Epithelial cell of proximal tubule (primary cell): ENCODE data around the gene ACSF3. TPM values are rescaled to one million over a fixed set of nuclear protein-coding genes. Genes with fewer than 3 reads are reported as not detected.
A peak's percentile ranks its signal among the peaks of the same experiment; 100 is the strongest.

ENCODE experiments used
- DNase-seq: peaks from one replicate; pipeline ENCODE4 v3.0.0-alpha.2; 2011; ENCODE audit warnings: low read depth
- H3K4me3 ChIP-seq: 2 replicates; pipeline ENCODE4 v1.5.1; 2011; ENCODE audit warnings: low read depth, mild to moderate bottlenecking, low read length
- total RNA-seq: library from RNA; depleted of rRNA; stranded (reverse); fragments of >200 nt; gene quantifications from 2 replicates; pipeline ENCODE4 v1.2.3, GENCODE V29; 2015
- TF ChIP-seq, protein P1 (sequence below): conservative IDR thresholded peaks from 2 replicates; pipeline ENCODE4 v1.5.1; 2012; ENCODE audit warnings: low read depth, mild to moderate bottlenecking, low read length

ACSF3 gene
- total RNA-seq, 1 donor from 2014 or later, result 16.5 TPM

DNA sequence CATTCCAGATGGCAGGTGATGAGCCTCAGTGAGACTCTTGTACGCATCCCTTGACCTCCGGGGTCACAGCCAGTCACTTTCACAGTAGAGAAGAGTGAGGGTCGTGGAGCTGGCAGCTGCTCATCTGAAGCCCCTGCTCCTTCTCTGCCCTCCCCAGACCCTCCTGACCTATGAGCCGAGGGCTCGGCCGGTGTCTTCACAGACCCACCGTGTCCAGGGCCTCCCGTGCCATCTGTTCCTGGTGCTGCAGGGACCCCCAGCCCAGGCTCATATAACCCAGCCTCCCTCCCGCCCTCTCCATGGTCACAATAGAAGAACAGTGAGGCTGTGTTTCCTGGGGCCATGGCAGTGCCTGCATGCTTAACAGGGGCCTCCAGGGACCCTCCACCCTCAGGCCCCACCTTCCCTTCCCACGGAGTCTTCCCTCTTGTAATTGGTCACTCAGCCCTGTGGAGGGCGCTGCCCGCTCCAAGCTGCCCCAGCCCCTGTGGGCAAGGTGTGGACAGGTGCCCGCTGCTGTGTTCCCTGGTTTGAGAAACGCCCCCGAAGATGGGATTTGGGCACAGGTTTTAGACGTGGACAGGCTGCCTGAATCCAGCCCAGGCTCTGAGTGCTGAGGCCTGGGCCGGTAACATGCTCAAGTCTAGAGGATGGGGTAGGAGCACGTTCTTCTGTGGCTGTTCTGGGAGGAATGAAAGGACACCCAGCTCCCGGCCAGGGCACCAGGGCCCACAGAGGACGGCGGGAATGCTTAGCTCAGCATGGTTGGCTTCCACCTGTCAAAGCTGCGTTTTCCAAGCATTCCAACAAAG lies 38.7 kb downstream of the ACSF3 start:
- no peak overlapping the region for H3K4me3 ChIP-seq
- TF ChIP-seq, protein P1, sequence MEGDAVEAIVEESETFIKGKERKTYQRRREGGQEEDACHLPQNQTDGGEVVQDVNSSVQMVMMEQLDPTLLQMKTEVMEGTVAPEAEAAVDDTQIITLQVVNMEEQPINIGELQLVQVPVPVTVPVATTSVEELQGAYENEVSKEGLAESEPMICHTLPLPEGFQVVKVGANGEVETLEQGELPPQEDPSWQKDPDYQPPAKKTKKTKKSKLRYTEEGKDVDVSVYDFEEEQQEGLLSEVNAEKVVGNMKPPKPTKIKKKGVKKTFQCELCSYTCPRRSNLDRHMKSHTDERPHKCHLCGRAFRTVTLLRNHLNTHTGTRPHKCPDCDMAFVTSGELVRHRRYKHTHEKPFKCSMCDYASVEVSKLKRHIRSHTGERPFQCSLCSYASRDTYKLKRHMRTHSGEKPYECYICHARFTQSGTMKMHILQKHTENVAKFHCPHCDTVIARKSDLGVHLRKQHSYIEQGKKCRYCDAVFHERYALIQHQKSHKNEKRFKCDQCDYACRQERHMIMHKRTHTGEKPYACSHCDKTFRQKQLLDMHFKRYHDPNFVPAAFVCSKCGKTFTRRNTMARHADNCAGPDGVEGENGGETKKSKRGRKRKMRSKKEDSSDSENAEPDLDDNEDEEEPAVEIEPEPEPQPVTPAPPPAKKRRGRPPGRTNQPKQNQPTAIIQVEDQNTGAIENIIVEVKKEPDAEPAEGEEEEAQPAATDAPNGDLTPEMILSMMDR, result peak; percentile 7
- no peak for DNase-seq

DNA sequence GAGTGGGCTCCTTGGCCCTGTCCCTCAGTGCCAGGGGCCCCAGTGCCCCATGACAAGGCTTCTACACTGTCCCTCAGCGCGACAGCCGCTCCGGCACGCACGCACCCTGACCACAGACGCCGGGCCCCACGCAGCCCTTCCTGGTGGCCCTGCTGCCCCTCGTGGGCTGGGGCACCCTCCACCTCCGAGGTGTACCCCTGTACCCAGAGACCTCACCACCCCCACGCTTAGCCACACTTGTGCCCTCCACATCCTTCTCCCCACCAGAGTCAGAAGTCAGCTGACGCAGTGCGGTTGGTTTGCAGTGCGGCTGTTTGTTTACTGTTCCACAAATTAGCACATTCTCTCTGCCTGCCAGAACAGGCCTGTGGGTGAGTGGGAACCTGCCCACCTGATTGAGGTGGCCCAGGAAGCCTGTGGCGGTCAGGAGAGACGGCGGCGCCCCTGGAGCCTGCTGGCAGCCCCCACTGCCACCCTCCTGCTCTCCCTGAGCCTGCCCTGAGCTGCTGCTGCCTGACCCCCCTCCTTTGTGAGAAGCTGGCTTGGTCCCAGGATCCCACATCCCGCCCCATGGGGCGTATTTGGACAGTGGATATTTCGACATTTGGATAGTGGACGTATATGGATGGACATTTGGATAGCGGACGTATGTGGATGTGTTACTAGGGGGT lies 39.9 kb downstream of the ACSF3 start:
- H3K4me3 ChIP-seq, result no peak overlapping the region
- TF ChIP-seq, protein P1, result no peak
- DNase-seq, result no peak

DNA sequence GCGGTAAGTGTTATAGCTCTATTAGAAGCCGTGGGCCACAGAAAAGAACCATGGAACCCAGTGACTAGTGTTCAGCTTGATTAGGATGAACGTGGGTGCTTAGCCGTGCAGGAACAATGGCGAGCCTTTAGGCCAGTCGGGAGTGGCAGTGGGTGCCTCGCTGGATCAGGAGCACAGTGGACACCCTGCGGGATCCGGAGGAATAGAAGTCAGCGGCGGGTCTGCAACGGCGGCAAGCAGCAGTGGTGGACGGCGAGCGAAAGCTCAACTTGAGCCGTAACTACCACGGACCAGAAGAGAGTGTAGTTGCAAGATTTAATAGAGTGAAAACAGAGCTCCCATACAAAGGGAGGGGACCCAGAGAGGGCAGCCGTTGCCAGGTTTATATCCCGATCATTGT lies 40.6 kb downstream of the ACSF3 start:
- no peak for DNase-seq
- no peak overlapping the region for H3K4me3 ChIP-seq
- TF ChIP-seq, protein P1, result no peak

DNA sequence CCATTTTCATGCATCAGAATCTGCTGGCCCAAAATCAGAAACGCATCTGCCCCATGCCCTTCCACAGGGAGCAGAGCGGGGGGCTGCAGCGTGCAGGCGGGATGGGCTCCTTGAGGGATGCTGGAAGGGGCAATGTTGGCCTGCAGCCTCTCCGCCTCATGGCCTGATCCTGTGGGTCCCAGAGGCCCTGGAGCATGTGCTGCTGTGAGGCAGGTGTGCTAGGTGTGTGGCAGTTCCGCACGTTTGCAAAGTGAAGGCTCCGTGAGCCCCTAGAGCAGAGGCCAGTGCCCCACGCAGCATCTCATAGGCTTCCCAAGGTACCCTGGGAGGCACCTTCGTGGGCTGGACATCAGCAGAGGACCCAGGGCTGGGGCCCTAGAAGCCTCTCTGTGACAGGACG lies 41.5 kb downstream of the ACSF3 start:
- no peak overlapping the region for H3K4me3 ChIP-seq
- no peak for DNase-seq
- TF ChIP-seq, protein P1, result no peak

DNA sequence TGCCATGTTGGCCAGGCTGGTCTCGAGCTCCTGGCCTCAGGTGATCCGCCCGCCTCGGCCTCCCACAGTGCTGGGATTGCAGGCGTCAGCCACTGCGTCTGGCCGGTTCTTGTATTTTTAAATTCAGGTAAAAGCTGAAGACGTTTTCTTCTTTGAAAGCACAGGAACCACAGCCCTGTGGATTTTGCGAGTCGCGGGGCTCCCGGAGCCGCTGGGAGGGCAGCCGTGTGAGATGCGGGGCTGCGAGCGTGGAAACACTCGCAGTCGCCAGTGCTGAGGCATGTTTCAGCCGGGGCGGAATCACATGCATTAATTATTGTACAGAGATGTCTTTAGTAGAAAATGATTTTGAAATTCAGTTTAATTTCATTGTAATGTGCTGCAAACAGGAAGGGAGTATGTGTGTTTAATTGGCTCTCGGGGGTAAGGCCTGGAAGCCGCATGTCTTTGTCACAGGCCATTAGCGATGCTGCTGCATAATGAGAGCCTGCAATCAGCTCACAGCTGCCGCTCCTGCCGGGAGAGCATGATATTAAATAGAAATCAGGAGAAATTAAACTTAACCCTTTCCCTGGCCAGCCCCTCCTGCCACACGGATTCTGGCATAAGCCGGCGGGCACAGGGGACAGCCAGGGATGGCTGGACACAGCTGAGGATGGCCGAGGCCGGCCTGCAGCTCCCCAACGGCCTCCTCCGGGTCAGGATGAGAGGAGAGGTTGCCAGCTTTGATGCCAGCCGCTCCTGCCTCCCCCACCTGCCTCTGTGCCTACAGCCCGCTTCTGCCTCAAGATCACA lies 42.5 kb downstream of the ACSF3 start:
- TF ChIP-seq, protein P1, result no peak
- no peak for DNase-seq
- H3K4me3 ChIP-seq, result no peak overlapping the region

DNA sequence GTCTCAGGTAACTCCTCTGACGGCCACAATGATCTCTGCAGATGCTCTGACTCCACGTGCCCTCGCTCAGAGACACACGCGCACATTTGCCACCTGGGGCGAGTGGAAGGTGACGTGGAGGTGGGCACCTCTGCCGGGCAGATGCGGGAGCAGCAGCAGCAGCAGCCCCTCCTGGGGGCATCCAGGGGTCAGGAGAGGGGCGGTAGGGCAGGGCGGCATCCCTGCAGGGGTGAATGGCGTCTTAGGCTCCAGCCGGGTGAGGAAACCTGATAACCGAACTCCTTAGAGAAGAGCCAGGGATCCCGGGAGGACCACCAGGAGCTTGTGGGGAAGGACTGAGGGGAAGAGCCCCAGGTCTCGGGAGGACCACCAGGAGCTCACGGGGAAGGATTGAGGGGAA lies 43.3 kb downstream of the ACSF3 start:
- no peak for DNase-seq
- TF ChIP-seq, protein P1, result no peak
- H3K4me3 ChIP-seq, result no peak overlapping the region
